Measurements from ENCODE around the gene ACSF3.
A peak's percentile ranks its signal among the peaks of the same experiment; 100 is the strongest.
"Not testable (repeated sequence)": the region's sequence is repeated elsewhere in the genome, so short reads cannot be mapped to it uniquely, and the experiment has no call there.

ACSF3 gene

GRCh38 chr16:89163297-89163696 is 69.6 kb downstream of the ACSF3 start:
- no peak overlapping the region for H3K4me3 ChIP-seq (ENCODE audit: low read depth, low read length)
- TF ChIP-seq CTCF (IDR thresholded peaks at IDR 0.05; ENCODE audit: low read depth, low read length), result no peak

GRCh38 chr16:89164436-89164835 is 70.8 kb downstream of the ACSF3 start:
- no peak for TF ChIP-seq CTCF (IDR thresholded peaks at IDR 0.05; ENCODE audit: low read depth, low read length)
- H3K4me3 ChIP-seq (ENCODE audit: low read depth, low read length), result no peak overlapping the region

GRCh38 chr16:89164847-89165680 is 71.4 kb downstream of the ACSF3 start:
- H3K4me3 ChIP-seq (ENCODE audit: low read depth, low read length), result no peak overlapping the region
- no peak for TF ChIP-seq CTCF (IDR thresholded peaks at IDR 0.05; ENCODE audit: low read depth, low read length)

- not testable (repeated sequence) for H3K4me3 ChIP-seq (ENCODE audit: low read depth, low read length)
Observed at GRCh38 chr16:89165681-89165979, 72.0 kb downstream of the ACSF3 start.

GRCh38 chr16:89166696-89167424 is 73.2 kb downstream of the ACSF3 start:
- H3K4me3 ChIP-seq (ENCODE audit: low read depth, low read length), result no peak overlapping the region
- TF ChIP-seq CTCF (IDR thresholded peaks at IDR 0.05; ENCODE audit: low read depth, low read length), result no peak

GRCh38 chr16:89167425-89167941 is 73.8 kb downstream of the ACSF3 start:
- H3K4me3 ChIP-seq (ENCODE audit: low read depth, low read length), result no peak overlapping the region
- TF ChIP-seq CTCF (IDR thresholded peaks at IDR 0.05; ENCODE audit: low read depth, low read length), result peak; percentile 86

- no peak for TF ChIP-seq CTCF (IDR thresholded peaks at IDR 0.05; ENCODE audit: low read depth, low read length)
- no peak overlapping the region for H3K4me3 ChIP-seq (ENCODE audit: low read depth, low read length)
Observed at GRCh38 chr16:89168381-89169189, 74.9 kb downstream of the ACSF3 start.
